ENCODE data around the gene SCFD2.

DNA sequence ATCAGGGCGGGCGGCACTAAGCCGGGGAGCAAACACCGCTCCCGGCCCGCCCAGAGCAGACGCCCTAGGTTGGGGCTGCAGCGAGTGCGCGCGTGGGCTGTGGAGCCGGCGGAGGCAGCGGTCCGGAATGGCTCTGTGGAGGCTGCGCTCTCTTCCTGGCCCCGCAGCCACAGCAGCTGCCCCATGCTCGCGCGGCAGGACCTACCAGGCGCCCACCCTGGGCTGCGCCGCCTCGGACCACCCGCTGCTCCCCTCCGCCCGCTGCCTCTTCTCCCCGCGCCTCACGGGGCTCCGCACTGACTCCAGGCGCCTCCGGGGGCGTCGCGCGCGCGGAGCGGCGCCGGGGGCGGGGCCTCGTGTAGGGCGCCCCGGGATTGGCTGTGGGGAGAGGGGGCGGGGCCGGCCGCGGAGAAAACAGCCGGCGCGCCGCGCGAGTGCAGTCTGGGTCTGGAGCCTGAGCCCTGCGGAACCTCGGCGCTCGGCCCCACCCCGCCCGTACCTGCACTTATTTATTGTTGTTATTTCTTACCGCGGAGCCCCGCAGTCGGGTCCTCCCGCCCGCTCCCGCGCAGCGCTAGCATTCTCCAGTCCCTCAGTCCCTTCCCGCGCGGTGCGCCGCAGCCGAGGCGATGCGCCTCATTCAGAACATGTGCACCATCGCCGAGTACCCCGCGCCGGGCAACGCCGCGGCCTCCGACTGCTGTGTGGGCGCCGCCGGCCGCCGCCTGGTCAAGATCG lies 503.8 kb downstream of the SCFD2 start, which contains the start of gene RASL11B:
- TF ChIP-seq, protein P1, sequence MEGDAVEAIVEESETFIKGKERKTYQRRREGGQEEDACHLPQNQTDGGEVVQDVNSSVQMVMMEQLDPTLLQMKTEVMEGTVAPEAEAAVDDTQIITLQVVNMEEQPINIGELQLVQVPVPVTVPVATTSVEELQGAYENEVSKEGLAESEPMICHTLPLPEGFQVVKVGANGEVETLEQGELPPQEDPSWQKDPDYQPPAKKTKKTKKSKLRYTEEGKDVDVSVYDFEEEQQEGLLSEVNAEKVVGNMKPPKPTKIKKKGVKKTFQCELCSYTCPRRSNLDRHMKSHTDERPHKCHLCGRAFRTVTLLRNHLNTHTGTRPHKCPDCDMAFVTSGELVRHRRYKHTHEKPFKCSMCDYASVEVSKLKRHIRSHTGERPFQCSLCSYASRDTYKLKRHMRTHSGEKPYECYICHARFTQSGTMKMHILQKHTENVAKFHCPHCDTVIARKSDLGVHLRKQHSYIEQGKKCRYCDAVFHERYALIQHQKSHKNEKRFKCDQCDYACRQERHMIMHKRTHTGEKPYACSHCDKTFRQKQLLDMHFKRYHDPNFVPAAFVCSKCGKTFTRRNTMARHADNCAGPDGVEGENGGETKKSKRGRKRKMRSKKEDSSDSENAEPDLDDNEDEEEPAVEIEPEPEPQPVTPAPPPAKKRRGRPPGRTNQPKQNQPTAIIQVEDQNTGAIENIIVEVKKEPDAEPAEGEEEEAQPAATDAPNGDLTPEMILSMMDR (conservative IDR thresholded peaks at IDR 0.05), result no peak
- no peak for TF ChIP-seq EZH2 (IDR thresholded peaks at IDR 0.05; ENCODE audit: low read depth)

Measured in PC-9 (cell line).